NCI-H69 (cell line): ENCODE data around the gene SLC7A14.

ENCODE experiments used
- DNase-seq: peaks from one replicate; lab custom pipeline; 2025; lab: John Stamatoyannopoulos, UW

SLC7A14 gene

DNA sequence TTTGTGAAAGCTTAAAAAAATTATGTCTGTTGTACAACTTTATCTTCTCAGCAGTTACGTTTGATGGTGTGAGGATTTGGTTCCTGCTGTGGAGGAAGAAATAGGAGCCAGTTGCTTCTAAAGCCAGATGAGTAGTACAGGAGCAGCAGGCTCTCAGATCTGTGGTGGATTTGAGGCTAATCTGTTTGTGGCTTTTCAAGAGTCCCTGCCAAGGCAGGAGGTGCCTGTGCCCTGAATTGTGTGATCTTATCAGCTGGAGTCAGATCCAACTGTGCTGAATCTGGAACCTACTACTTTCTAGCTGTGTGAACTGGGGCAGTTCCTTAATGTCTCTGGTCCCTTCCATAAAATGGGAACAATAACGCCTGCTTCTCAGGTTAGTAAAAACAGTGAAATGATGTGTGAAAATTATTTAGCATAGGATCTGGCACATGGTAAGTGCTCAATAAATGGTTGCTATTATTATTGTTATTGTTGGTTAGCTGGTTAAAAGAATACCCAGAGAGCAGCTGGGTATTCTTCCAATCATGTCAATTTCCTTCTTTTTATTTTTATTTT lies 159.6 kb downstream of the SLC7A14 start:
- no peak for DNase-seq

DNA sequence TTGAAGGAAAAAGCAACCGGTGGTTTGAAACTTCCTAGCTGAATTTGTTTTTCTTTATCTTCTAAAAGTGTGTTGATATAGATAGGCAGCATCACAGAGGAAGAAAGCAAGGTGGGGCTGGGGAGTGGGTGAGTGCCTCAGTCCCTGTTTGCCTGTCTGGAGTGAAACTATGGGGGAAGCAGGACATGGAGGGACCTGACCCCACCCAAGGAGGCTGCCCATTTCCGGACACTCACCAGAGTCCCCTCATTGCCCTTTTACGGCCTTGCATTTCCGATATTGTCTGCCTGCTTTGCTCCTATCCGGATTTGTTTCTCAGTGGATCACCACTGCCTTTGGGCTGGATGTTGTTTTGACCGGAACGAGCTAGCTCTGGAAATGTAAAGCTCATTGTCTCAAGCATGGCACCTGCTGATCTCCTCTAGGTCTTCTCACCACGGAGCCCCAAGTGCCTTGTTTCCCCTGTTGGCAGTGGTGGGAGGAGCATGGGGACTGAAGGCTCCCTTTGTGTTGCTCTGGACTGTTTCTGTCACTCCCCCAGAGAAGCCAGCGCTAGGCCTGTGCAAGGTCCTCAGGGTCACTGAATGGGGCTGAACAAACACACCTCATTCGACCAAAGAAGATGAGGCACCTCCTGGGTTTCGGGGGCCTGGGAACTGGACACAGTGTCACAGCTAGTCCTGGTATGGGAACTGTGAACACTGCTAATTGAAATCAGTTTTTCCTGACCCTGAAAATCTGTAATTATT lies 160.2 kb downstream of the SLC7A14 start:
- DNase-seq = peak; percentile 14

DNA sequence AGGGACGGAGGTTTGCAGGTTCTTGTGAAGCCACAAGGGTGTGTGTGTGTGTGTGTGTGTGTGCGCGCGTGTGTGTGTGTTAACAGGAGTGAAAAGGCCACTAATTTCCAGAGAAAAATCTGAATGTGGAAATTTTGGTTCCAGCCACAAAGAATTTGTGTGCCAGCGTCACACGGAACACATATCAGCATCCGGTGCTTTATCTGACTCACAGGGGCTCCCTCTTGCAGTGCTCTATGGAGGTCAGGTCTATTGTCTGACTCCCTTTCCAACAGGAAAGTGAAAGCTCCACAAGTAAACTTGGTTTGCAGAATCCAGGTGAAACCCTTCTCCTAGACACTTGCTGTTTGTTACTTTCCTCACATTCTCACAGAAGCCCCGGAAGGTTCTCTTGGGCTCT lies 161.0 kb downstream of the SLC7A14 start:
- DNase-seq = no peak

DNA sequence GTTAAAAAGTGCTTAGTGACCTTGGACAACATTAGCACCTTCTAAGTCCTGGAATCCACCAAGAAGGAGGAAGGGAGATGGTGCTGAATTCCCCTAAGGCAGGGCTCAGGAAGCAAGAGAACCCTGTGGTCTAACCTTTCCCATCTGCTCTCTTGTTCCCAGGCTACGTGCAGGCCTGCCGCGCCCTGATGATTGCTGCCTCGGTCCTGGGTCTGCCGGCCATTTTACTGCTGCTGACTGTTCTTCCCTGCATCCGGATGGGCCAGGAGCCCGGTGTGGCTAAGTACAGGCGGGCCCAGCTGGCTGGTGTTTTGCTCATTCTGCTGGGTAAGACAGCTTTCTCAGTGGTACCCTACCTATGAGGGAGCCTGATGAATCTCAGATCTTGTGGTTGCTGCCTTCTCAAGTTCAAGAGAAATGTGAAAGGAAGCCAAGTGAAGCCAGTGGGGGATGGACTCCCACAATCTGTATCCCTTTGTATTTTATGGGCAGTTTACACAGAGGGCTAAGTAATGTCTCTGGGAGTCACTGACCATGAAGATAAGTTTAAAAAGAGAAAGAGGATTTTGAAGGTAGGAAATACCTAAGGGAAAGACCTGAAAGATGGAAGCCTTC lies 162.8 kb downstream of the SLC7A14 start:
- DNase-seq = no peak

DNA sequence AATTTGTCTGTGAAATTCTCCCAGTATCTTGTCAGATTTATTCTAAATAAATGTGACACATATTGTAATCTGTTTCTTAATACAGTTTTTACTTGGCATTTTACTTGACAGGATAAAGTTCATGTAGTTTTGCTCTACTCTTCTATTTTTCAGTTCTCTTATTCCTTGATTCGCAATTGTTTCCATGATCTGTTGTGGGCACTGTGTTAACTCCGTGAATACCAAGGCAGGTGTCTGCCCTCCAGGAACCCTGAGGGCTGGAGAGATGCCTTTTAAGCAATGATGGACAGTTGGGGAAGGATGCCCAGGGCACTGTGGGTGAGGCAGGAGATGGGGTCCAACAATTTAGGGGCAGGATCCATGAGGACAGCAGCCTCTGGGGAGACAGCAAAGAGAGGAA lies 164.1 kb downstream of the SLC7A14 start:
- no peak for DNase-seq

DNA sequence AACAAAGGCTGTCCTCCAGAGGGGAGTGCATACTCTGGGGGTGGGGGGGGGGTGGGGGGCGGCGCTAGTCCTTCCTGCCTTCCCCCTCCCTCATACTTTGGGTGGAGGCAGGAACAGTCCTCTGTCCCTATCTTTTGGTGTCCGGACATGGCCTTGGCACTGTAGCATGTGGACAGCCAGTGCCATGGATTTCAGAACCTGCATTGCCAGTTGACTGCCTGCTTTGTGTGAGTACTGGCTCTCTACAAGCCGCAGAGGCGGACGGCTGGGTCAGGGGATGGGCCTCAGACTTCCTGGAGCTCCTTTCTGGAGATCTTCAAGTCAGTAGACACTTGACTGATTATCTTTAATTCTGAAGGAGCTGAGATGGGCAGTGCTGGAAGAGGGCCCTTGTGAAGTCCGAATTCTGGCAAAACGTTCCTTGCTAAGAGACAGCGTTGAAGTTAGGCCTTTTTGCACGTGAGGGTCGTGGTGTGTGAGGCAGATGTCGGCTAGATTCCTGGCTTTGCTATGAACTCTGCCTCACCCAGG lies 164.7 kb downstream of the SLC7A14 start:
- peak; percentile 42 for DNase-seq

DNA sequence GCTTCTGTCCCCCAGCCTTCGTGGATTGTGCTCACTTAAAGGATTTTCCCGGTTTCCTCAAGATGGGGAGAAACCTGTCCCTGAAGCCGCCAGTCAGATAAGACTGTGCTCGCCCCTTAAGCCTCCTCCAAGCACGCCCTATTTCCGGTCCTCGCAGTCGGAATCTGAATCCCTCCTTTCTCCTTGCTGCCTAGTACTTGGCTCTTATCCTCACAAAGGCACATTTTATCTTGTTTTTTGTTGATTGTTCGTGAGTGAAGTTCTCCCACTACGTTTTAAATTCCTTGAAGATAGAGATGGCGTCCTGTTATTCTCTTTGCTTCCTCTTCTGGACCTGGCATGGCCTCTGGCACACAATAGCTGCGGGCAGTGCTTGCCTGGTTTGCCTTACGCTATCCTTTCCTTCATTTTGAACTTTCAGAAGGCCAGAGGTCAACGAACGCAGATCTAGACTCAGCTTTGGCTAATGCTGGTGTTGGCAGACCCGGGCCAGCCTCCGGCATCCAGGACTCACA lies 165.5 kb downstream of the SLC7A14 start:
- DNase-seq = peak; percentile 21

DNA sequence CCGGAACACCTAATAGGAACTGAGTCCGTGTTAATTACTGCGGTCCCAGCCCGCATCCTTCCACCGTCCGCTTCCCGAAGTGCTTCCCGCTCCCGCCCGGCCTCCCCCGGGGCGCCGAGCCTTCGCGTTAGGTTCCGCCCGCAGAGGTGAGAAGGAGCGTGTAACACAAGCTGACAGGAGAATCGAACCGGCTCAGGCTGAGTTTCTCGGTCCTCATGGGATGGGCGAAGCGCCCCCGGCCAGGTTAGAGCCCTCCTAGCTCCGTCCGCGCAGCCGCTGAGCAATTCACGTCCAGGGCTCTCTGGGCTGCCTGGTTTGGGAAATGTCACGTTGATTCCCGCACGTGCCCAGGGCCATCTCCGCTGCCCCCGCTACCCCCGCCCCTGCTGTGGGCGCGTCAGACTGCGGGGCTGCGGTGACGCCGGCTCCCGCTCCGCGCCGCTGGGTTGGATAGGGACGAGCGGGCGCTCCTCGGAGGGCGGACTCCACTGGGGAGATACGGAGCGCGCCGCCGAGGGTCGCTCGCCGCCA lies 166.3 kb downstream of the SLC7A14 start:
- DNase-seq = peak; percentile 42

DNA sequence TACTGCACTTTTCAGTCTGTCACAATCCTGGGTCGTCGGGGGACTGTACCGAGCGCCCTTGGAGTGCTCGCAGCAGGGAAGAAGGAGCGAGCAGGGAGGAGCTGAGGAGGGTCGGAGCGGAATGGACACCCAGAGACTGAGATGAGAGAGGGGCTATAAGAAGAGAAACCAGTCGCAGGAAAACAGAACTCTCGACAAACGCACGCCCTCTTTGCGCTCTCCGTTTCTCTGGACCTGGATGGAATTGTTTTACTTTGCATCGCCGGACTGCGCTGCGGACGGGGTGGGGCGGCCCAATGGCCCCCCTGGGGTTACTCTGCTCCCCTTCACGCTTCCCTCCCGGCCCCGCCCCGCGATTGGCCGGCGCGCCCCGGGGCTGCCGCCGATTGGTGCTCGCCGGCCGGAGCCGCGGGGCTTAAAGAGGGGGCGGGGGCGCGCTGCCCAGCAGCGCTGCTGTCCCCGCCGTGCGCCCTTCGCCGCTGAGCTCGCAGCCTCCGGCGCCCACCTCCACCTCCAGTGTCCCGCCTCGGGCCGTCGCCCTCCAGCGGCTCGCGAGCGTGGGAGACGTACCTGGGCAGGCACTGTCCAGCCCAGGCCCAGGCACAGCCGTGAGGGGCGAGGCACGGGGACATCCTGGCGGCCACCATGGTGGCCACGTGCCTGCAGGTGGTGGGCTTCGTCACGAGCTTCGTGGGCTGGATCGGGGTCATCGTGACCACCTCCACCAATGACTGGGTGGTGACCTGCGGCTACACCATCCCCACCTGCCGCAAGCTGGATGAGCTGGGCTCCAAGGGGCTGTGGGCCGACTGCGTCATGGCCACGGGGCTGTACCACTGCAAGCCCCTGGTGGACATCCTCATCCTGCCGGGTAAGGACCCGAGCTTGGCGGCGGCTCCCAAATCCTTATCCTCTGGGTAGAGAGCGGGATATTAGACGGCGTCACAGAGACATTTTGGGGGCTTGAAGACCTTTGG lies 167.2 kb downstream of the SLC7A14 start, which contains the start of gene CLDN11:
Gene CLDN11 (plus strand): TSS at position 447 of the 977 bp plus-strand sequence. CDS start 199 bp downstream, at position 646.
- DNase-seq = peak; percentile 97

DNA sequence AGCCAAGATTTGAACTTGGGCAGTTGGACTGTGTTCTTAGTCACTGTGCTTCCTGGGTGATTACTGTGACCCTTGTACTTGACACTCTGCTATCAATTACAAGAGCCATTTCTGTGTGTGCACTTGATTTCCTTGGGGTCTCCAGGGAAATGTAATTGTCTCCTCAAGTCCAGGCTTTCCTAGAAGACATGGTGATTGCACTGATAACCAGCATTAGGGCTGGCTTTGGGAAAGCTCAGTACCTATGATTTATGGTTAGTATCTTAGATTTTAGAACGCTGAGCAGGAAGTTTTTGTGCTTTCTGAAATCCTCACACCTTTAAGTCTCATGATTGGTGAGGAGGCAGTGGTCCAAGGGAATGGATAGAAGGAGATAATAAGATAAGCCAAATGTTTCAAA lies 168.8 kb downstream of the SLC7A14 start:
- DNase-seq = peak; percentile 72

DNA sequence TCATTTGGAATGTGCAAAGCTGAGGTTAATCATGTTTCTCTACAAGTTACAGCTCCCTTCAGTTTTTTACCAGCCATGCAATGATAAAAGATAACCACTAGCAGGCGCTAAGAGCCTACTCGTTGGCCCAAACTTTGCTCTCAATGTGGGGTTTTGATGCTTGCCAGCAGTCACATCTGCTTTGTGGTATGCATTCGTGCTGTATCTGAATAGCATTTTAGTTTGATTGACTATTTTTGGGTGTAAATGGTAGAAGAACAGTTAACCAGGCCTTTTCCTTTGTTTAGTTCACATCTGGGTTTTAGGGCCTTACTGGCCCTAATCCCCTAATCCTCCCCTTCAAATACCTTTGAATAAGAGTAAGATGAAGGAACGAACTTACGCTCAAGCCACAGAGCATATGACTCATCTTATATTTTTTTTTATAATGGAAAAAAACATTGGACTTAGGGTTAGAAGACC lies 171.6 kb downstream of the SLC7A14 start:
- DNase-seq = peak; percentile 87

DNA sequence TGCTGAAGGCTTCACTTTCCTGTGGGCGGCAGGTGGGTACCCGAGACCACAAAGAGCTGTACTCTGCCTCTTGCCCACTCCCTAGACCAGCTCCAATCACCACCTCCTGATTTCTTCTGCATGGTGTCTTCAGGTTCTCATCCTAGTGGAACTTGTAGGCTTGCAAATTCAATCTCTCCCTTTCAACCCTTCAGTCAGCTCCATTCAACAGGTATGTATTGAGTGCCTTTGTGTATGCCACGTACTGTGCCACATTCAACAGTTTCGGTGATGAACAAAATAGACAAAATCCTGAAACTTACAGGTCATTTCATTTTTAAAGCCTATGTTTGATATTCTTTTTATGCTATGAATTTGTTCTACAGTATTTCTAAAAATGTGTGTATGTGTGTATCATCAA lies 172.6 kb downstream of the SLC7A14 start:
- no peak for DNase-seq

DNA sequence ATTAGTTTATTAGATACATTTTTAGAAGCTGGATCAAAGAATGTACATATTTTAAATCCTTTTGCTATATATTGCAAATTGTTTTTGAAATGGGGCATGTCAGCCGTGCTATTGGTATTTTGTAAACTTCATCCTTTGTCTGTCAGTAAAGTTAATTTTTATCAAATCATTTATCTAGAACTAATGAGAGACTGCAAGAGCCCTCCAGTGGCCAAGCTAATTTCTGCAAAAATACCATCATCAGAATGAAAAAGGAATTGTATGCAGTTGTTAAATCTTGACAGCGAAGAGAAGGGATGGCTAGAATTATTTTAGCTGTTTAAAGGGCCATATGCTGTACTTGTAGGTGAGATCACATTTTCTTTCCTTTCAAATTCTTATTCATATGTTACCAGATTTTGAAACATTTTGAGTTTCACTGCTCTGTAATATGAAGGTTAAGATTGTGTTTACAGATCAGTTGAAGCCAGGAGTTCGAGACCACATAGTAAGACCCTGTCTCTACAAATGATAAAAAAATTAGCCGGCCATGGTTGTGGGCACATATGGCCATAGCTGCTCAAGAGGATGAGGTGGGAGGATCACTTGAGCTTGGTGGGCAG lies 175.3 kb downstream of the SLC7A14 start:
- DNase-seq = peak; percentile 68
